Measurements from ENCODE around the gene SYTL4.

- TF ChIP-seq CTCF (IDR thresholded peaks at IDR 0.05) (no peak), POLR2A (IDR thresholded peaks at IDR 0.05) (no peak)
Measured at GRCh38 chrX:100747703-100748102, 15.8 kb upstream of the SYTL4 start.
